ENCODE data around the gene ECT2L.

ECT2L gene

DNA sequence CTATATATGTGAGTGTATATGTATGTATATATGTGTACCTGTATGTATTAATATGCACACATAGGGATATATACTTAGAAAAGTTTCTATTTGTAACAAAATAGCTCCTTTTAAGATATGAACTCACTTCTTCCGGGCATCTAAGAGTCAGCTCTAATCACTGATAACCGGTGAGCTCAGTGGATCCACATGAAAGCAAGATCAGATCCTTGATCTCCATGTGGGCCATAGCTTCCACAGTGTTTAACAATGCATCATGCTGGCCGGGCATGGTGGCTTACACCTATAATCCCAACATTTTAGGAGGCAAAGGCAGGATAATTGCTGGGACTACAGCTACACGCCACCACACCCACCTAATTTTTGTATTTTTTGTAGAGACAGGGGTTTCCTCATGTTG is 52.6 kb downstream of the ECT2L start:
- no peak for DNase-seq (ENCODE audit: low spot score)
- ChIA-PET CTCF (no interaction called here), POLR2A (ENCODE audit: low non-redundant PET) (no interaction called here)
- no peak for TF ChIP-seq CTCF (conservative IDR thresholded peaks at IDR 0.05; ENCODE audit: low read depth)
- H3K27ac ChIP-seq, result no peak overlapping the region

DNA sequence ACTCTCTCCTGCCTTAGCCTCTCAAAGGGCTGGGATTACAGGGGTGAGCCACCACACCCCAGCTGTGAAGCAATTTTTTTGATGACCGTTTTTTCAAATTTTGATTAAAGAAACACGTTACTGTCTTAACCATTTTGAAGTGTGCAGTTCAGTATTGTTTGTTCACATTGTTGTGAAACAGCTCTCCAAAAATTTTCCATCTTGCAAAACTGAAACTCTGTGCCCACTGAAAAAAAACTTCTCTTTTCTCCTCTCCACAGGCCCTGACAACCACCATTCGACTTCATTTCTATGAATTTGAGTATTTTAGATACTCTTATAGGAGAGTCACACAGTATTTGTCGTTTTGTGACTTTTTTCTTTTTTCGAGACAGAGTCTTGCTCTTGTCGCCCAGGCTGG is 53.9 kb downstream of the ECT2L start:
- no peak for DNase-seq (ENCODE audit: low spot score)
- no peak for TF ChIP-seq CTCF (conservative IDR thresholded peaks at IDR 0.05; ENCODE audit: low read depth)
- CTCF ChIA-PET, result no interaction called here
- H3K27ac ChIP-seq, result no peak overlapping the region
- POLR2A ChIA-PET (ENCODE audit: low non-redundant PET), result no interaction called here

GRCh38 chr6:138856654-138857053 is 60.8 kb downstream of the ECT2L start:
- CTCF ChIA-PET, result no interaction called here
- POLR2A ChIA-PET (ENCODE audit: low non-redundant PET), result no interaction called here
- TF ChIP-seq CTCF (conservative IDR thresholded peaks at IDR 0.05; ENCODE audit: low read depth), result no peak
- H3K27ac ChIP-seq, result no peak overlapping the region
- no peak for DNase-seq (ENCODE audit: low spot score)

DNA sequence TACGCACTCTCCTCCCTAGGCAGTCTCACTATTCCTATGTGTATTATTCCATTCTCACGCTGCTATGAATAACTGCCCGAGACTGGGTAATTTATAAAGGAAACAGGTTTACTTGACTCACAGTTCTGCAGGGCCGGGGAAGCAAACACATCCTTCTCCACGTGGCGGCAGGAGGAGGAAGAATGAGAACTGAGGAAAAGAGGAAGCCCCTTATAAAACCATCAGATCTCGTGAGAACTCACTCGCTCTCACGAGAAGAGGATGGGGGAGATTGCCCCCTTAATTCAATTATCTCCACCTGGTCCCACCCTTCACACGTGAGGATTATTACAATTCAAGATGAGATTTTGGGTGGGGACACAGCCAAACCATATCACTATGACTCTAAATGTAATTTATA is 61.9 kb downstream of the ECT2L start:
- TF ChIP-seq CTCF (conservative IDR thresholded peaks at IDR 0.05; ENCODE audit: low read depth), result no peak
- POLR2A ChIA-PET (ENCODE audit: low non-redundant PET), result no interaction called here
- CTCF ChIA-PET, result no interaction called here
- H3K27ac ChIP-seq, result no peak overlapping the region
- no peak for DNase-seq (ENCODE audit: low spot score)

- POLR2A ChIA-PET (ENCODE audit: low non-redundant PET), result no interaction called here
- CTCF ChIA-PET, result no interaction called here
- no peak for TF ChIP-seq CTCF (conservative IDR thresholded peaks at IDR 0.05; ENCODE audit: low read depth)
Measured at GRCh38 chr6:138862456-138862855, 66.6 kb downstream of the ECT2L start.

GRCh38 chr6:138863321-138863720 is 67.4 kb downstream of the ECT2L start:
- POLR2A ChIA-PET (ENCODE audit: low non-redundant PET), result no interaction called here
- no peak overlapping the region for H3K27ac ChIP-seq
- no peak for DNase-seq (ENCODE audit: low spot score)
- CTCF ChIA-PET, result no interaction called here
- TF ChIP-seq CTCF (conservative IDR thresholded peaks at IDR 0.05; ENCODE audit: low read depth), result no peak

More at GRCh38 chr6:138862456-138862855, 66.6 kb downstream of the ECT2L start:
- H3K27ac ChIP-seq, result no peak overlapping the region
- no peak for DNase-seq (ENCODE audit: low spot score)

GRCh38 chr6:138864343-138864890 is 68.5 kb downstream of the ECT2L start:
- ChIA-PET POLR2A (ENCODE audit: low non-redundant PET) (no interaction called here), CTCF (interaction anchor here (0.5 kb wide), 1 partner anchor 105 kb away, joined by 3 read pairs; no protein-coding TSS in a partner anchor)
- no peak overlapping the region for H3K27ac ChIP-seq
- DNase-seq (ENCODE audit: low spot score), result no peak
- no peak for TF ChIP-seq CTCF (conservative IDR thresholded peaks at IDR 0.05; ENCODE audit: low read depth)

Measured in RWPE1 (cell line).